ENCODE data around the gene ATP5F1D.

DNA sequence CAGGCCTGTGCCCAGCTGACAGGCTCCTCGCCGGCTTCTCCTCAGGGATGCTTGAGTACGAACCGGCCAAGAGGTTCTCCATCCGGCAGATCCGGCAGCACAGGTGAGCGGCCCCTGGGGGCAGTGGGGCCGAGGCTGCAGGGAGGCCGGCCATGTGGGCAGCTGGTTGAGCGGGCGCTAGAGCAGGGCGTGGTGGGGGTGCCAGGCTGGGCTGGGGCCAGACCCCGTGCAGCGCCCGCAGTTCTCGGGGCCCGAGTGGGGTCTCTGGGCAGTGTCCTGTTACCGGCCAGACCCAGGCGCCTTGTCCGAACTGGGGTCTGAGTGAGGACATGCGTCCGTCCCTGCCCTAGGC lies 19.7 kb upstream of the ATP5F1D start:
- TF ChIP-seq, protein P1, sequence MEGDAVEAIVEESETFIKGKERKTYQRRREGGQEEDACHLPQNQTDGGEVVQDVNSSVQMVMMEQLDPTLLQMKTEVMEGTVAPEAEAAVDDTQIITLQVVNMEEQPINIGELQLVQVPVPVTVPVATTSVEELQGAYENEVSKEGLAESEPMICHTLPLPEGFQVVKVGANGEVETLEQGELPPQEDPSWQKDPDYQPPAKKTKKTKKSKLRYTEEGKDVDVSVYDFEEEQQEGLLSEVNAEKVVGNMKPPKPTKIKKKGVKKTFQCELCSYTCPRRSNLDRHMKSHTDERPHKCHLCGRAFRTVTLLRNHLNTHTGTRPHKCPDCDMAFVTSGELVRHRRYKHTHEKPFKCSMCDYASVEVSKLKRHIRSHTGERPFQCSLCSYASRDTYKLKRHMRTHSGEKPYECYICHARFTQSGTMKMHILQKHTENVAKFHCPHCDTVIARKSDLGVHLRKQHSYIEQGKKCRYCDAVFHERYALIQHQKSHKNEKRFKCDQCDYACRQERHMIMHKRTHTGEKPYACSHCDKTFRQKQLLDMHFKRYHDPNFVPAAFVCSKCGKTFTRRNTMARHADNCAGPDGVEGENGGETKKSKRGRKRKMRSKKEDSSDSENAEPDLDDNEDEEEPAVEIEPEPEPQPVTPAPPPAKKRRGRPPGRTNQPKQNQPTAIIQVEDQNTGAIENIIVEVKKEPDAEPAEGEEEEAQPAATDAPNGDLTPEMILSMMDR (IDR thresholded peaks at IDR 0.05): no peak
- no peak for TF ChIP-seq POLR2A (IDR thresholded peaks at IDR 0.05)

Data from suprapubic skin (tissue), 3 donors.